MM.1S (cell line): ENCODE data around the gene GLCE.

Experiments
- DNase-seq: peaks from one replicate; pipeline ENCODE4 v3.0.0-alpha.2; 2015
- H2AFZ ChIP-seq: fragments of 300-600 bp; sonication (generic); 2 replicates; pipeline ENCODE4 v1.6.0; 2016; ENCODE audit warnings: antibody characterized with exemption, low read length
- H3F3A ChIP-seq: fragments of 300-600 bp; sonication (generic); 2 replicates; pipeline ENCODE4 v1.6.1; 2016; ENCODE audit warnings: mild to moderate bottlenecking, antibody characterized with exemption, low read length, moderate library complexity, mixed read lengths; ENCODE audit not compliant: insufficient read depth
- H3K27ac ChIP-seq: fragments of 300-600 bp; sonication (generic); 2 replicates; pipeline ENCODE4 v1.5.1; 2016; ENCODE audit warnings: mild to moderate bottlenecking, low read length
- H3K27me3 ChIP-seq: fragments of 300-600 bp; sonication (generic); replicated peaks from 2 replicates; pipeline ENCODE4 v1.6.0; 2016; ENCODE audit warnings: low read length; ENCODE audit not compliant: insufficient read depth
- H3K36me3 ChIP-seq: fragments of 300-600 bp; sonication (generic); replicated peaks from 2 replicates; pipeline ENCODE4 v1.6.1; 2016; ENCODE audit warnings: mild to moderate bottlenecking, low read length, mixed read lengths; ENCODE audit not compliant: insufficient read depth
- H3K4me1 ChIP-seq: fragments of 300-600 bp; sonication (generic); 2 replicates; pipeline ENCODE4 v1.6.1; 2016; ENCODE audit warnings: low read length, mixed read lengths
- H3K4me2 ChIP-seq: fragments of 300-600 bp; sonication (generic); 2 replicates; pipeline ENCODE4 v1.6.0; 2016; ENCODE audit warnings: low read depth, low read length
- H3K4me3 ChIP-seq: fragments of 300-600 bp; sonication (generic); 2 replicates; pipeline ENCODE4 v1.5.1; 2016; ENCODE audit warnings: low read length, mixed read lengths
- H3K79me2 ChIP-seq: fragments of 300-600 bp; sonication (generic); 2 replicates; pipeline ENCODE4 v1.6.1; 2016; ENCODE audit warnings: mixed run types, low read length, mixed read lengths
- H3K9ac ChIP-seq: fragments of 300-600 bp; sonication (generic); 2 replicates; pipeline ENCODE4 v1.6.1; 2016; ENCODE audit warnings: low read length, mixed read lengths
- H3K9me2 ChIP-seq: fragments of 300-600 bp; sonication (generic); replicated peaks from 2 replicates; pipeline ENCODE4 v1.6.1; 2016; ENCODE audit warnings: mild to moderate bottlenecking, low read length, mixed read lengths; ENCODE audit not compliant: insufficient read depth
- H3K9me3 ChIP-seq: fragments of 300-600 bp; sonication (generic); replicated peaks from 2 replicates; pipeline ENCODE4 v1.6.1; 2016; ENCODE audit warnings: mild to moderate bottlenecking, low read length, mixed read lengths; ENCODE audit not compliant: insufficient read depth
- H4K20me1 ChIP-seq: fragments of 300-600 bp; sonication (generic); 2 replicates; pipeline ENCODE4 v1.6.1; 2016; ENCODE audit warnings: mild to moderate bottlenecking, low read length, moderate library complexity, mixed read lengths; ENCODE audit not compliant: insufficient read depth
- CTCF ChIP-seq: fragments of 300-600 bp; sonication (generic); IDR thresholded peaks from 2 replicates; pipeline ENCODE4 v1.5.1; 2016; ENCODE audit warnings: antibody characterized with exemption, low read length, mixed read lengths
- EZH2 ChIP-seq: fragments of 300-600 bp; sonication (generic); optimal IDR thresholded peaks from 2 replicates; pipeline ENCODE3; 2017; ENCODE audit warnings: low read depth, mild to moderate bottlenecking, antibody characterized with exemption, low read length, mixed read lengths
- EZH2phosphoT487 ChIP-seq: fragments of 300-600 bp; sonication (generic); IDR thresholded peaks from 2 replicates; pipeline ENCODE4 v1.6.1; 2018; ENCODE audit warnings: antibody characterized with exemption, low read length

The GLCE gene

DNA sequence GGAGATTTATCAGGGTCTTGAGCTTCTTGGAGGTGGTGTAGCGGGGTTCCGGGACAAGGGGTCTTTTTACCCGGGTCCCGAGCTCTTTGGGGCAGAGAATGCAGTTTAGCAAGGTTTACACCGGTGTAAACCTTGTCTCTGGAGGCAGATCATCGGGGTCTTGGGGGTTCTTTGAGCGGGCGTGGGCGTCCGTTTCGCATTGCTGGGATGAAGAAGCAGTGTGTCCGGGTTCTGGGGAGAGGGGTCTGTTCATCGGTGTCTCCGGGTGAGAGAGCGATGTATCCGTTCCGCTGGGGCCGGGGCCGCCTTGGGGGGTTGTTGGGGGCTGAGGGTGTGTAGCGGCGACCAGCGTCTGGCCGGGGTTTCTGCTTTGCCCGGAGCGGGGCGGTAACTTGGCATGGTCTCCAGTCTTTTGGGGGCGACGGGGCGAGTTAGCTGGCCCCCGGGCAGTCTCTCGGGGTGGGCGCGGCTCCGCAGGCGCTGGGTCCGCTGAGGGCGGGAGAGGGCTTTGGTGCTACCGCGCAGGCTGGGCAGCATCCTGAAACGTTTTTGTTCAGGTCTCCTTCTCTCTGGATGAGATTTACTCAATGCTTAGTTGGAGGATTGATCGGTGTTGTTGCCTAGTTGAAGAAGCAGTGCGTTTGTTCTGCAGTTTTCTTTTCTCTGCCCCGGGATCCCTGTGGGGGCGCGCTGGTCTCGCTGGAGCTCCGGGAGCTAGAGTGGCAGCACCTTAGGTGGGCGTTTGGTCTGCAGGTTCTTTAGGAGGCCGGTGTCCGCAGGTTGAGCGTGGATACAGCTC is 843 bp downstream of the GLCE start:
- H3K27me3 ChIP-seq, result no peaks in the 10 kb centered on the region
- DNase-seq, result peak; percentile 18
- peak overlapping the region; percentile 86 for H3K9ac ChIP-seq
- H3K9me3 ChIP-seq, result no peaks in the 10 kb centered on the region
- TF ChIP-seq EZH2phosphoT487 (no peak), CTCF (peak; percentile 43; the same call in 1 of the 2 replicates)
- H3K4me1 ChIP-seq, result peaks cover 3% of the 10 kb centered on the region; the same call in 1 of the 2 replicates
- H3K27ac ChIP-seq, result no peak overlapping the region
- peak overlapping the region; percentile 76 for H3K4me2 ChIP-seq
- peak overlapping the region; percentile 93 for H3K4me3 ChIP-seq
- no peaks in the 10 kb centered on the region for H3K36me3 ChIP-seq
- H3K79me2 ChIP-seq, result no peaks in the 10 kb centered on the region
- no peaks in the 10 kb centered on the region for H3F3A ChIP-seq
- peak overlapping the region; percentile 98 for H2AFZ ChIP-seq
- no peaks in the 10 kb centered on the region for H4K20me1 ChIP-seq
- no peaks in the 10 kb centered on the region for H3K9me2 ChIP-seq

DNA sequence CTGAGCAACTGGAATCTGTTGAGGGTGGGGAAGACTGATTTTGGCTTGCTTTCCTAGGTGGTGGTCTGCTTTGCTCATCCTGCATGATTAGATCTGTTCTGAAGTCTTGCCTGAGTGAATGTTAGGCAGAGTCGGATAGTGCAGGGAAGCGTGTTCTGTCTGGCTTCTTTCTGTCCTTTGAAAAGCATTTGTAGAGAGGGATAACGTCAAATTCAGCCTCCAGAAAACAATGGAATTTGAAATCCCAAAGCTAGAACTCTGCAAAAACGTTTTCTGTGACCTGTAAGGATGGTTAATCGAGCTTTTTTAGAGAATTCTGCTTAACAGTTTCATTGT is 1.4 kb downstream of the GLCE start:
- Histone ChIP-seq H3K79me2 (no peaks in the 10 kb centered on the region), H2AFZ (peak overlapping the region; percentile 98), H3F3A (no peaks in the 10 kb centered on the region)

GRCh38 chr15:69163141-69163669 is 2.8 kb downstream of the GLCE start:
- H2AFZ ChIP-seq, result no peak overlapping the region
- no peaks in the 10 kb centered on the region for H3F3A ChIP-seq
- no peak for DNase-seq
- no peaks in the 10 kb centered on the region for H3K79me2 ChIP-seq
- H3K4me1 ChIP-seq, result peaks cover 3% of the 10 kb centered on the region; the same call in 1 of the 2 replicates
- no peaks in the 10 kb centered on the region for H3K9me3 ChIP-seq
- no peak overlapping the region for H3K4me3 ChIP-seq
- H3K9me2 ChIP-seq, result no peaks in the 10 kb centered on the region
- H3K4me2 ChIP-seq, result no peak overlapping the region
- TF ChIP-seq CTCF (no peak), EZH2 (no peak), EZH2phosphoT487 (no peak)
- no peak overlapping the region for H3K27ac ChIP-seq
- H4K20me1 ChIP-seq, result no peaks in the 10 kb centered on the region
- H3K27me3 ChIP-seq, result no peaks in the 10 kb centered on the region
- no peak overlapping the region for H3K9ac ChIP-seq
- H3K36me3 ChIP-seq, result no peaks in the 10 kb centered on the region

More for the DNA sequence above, 1.4 kb downstream of the GLCE start:
- TF ChIP-seq EZH2phosphoT487, result no peak
- Histone ChIP-seq H4K20me1 (no peaks in the 10 kb centered on the region), H3K36me3 (no peaks in the 10 kb centered on the region), H3K4me3 (peak overlapping the region; percentile 93), H3K9me3 (no peaks in the 10 kb centered on the region), H3K4me1 (peaks cover 3% of the 10 kb centered on the region; the same call in 1 of the 2 replicates), H3K27ac (no peak overlapping the region), H3K27me3 (no peaks in the 10 kb centered on the region), H3K9ac (peak overlapping the region; percentile 86; the same call in 1 of the 2 replicates), H3K9me2 (no peaks in the 10 kb centered on the region), H3K4me2 (peak overlapping the region; percentile 76)
- DNase-seq, result no peak
